Measurements from ENCODE around the gene ENTPD2. TPM values are rescaled to one million over a fixed set of nuclear protein-coding genes. Genes with fewer than 3 reads are reported as not detected.

Gene ENTPD2
- total and polyA plus RNA-seq, 2 experiments from 2014 or later = 1.8 to 1.9 TPM

GRCh38 chr9:137086531-137087408 is 32.9 kb upstream of the ENTPD2 start, which contains the start of gene MAN1B1:
MAN1B1 (plus strand) TSS chr9:137086985; CDS start chr9:137087000, 15 bp downstream.
- H3K27ac ChIP-seq (ENCODE audit: low read depth) = no peak within 1 kb of the TSS
- Mint-ChIP-seq H3K36me3 (ENCODE audit: low read depth) (peaks cover 9% of the 10 kb centered on the region; the same call in 1 of the 3 replicates), H3K9me3 (peaks cover 4% of the 10 kb centered on the region; the same call in 1 of the 3 replicates), H3K27ac (no peak within 1 kb of the TSS; the same call in none of the 2 replicates), H3K4me1 (peaks cover 15% of the 10 kb centered on the region), H3K27me3 (ENCODE audit: insufficient read depth, low read depth, poor library complexity) (peaks cover 23% of the 10 kb centered on the region), H3K4me3 (peak within 1 kb of the TSS; percentile 92)
- peak within 1 kb of the TSS; percentile 97 for H2AFZ ChIP-seq
- H3K4me2 ChIP-seq = peak within 1 kb of the TSS; percentile 98
- no peaks in the 10 kb centered on the region; the same call in 1 of the 2 replicates for H3K79me2 ChIP-seq (replicated peaks; ENCODE audit: insufficient read depth)
- H3F3A ChIP-seq (replicated peaks; ENCODE audit: low read depth) = peaks cover 20% of the 10 kb centered on the region
- peak; percentile 89 for ATAC-seq
- peaks cover 9% of the 10 kb centered on the region for H3K4me1 ChIP-seq (ENCODE audit: insufficient read depth)
- DNase-seq (ENCODE audit: low spot score) = peak; percentile 98
- peaks cover 5% of the 10 kb centered on the region; the same call in 1 of the 2 replicates for H3K27me3 ChIP-seq (ENCODE audit: insufficient read depth)
- H4K20me1 ChIP-seq (replicated peaks; ENCODE audit: insufficient read depth) = no peaks in the 10 kb centered on the region; the same call in 1 of the 2 replicates
- peak; percentile 83 for TF ChIP-seq POLR2AphosphoS5 (IDR thresholded peaks at IDR 0.05; ENCODE audit: low read depth)
- TF ChIP-seq CREB1 (CRISPR knock-in tag; IDR thresholded peaks at IDR 0.05; ENCODE audit: low read depth) = peak; percentile 82
- no peak for TF ChIP-seq ZNF114 (CRISPR knock-in tag; IDR thresholded peaks at IDR 0.05)
- TF ChIP-seq CTCF (conservative IDR thresholded peaks at IDR 0.05; ENCODE audit: low read depth in 2 of 2) = no peak
- TF ChIP-seq ZNF462 (CRISPR knock-in tag; IDR thresholded peaks at IDR 0.05) = no peak
- TF ChIP-seq EZH2phosphoT487 (IDR thresholded peaks at IDR 0.05; ENCODE audit: unreplicated experiment) = no peak
- no peak for TF ChIP-seq NANOG (IDR thresholded peaks at IDR 0.05; ENCODE audit: borderline replicate concordance)
- no peak for TF ChIP-seq REST (IDR thresholded peaks at IDR 0.05; ENCODE audit: unreplicated experiment)
- H3K36me3 ChIP-seq (ENCODE audit: insufficient read depth) = no peaks in the 10 kb centered on the region
- H3K4me3 ChIP-seq = peak within 1 kb of the TSS; percentile 93
- no peaks in the 10 kb centered on the region for H3K9me2 ChIP-seq (ENCODE audit: insufficient read depth)
